ENCODE measurements around the gene ZSCAN9. TPM values are rescaled to one million over a fixed set of nuclear protein-coding genes. Genes with fewer than 3 reads are reported as not detected.

The ZSCAN9 gene
- total and polyA plus RNA-seq, 2 of the 13 experiments (the other 11 are each of a cell fraction or from before 2014, with no cell fraction given), result 14.6 to 17.8 TPM

DNA sequence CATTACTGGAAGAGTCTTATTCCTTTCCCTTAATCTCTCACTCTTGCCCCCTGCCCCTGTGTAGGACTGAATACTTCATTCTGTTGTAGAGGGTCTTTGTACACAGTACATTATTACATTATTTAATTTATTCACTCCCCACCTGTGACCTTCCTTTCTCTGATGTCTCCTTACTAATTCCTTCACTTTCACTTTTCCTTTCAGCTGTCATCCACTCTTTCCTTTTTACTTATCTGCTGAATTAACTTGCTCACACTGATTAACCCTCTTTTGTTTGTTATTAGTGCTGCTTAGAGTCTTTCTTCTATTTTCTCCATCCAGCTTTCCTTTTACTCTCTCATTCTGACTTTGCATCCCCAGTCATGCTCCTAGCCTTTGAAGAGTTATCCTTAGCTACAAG is 49.8 kb downstream of the ZSCAN9 start (continued):
- TF ChIP-seq, protein P1, sequence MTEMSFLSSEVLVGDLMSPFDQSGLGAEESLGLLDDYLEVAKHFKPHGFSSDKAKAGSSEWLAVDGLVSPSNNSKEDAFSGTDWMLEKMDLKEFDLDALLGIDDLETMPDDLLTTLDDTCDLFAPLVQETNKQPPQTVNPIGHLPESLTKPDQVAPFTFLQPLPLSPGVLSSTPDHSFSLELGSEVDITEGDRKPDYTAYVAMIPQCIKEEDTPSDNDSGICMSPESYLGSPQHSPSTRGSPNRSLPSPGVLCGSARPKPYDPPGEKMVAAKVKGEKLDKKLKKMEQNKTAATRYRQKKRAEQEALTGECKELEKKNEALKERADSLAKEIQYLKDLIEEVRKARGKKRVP (CRISPR knock-in tag; IDR thresholded peaks at IDR 0.05), result no peak
- TF ChIP-seq DPF2 (CRISPR knock-in tag; IDR thresholded peaks at IDR 0.05; ENCODE audit: borderline replicate concordance, low read depth) (no peak), PHF8 (CRISPR knock-in tag; IDR thresholded peaks at IDR 0.05) (no peak)

DNA sequence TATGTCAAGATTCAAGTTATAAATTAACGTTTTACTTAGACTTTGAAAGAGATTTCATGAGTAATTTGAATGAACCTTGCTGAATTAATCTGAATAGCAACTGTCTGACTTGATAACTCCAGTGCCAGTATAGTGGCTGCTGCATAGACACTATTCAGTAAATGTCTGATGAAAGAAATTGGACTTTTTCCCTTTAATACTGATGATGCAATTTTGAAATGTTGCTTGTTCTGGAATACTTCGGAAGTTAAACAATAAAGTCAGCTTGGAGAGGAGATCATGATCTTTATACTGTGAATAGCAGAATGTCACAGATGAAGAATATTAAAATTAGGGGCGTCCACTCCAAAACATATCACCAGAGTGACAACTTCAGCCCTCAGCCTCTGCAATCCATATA is 52.7 kb downstream of the ZSCAN9 start:
- FAIRE-seq, result no peak

More for the DNA sequence above, 52.7 kb downstream of the ZSCAN9 start:
- ChIA-PET POLR2A (interaction anchor here (1.8 kb wide), 1 partner anchor 11 kb away, joined by 7 read pairs; the partner anchor contains the start of gene ZSCAN26), CTCF (ENCODE audit: low intra/inter-chr PET ratio, low total read pairs) (no interaction called here)
- TF ChIP-seq ZNF501 (CRISPR knock-in tag; IDR thresholded peaks at IDR 0.05) (no peak), ZSCAN29 (CRISPR knock-in tag; conservative IDR thresholded peaks at IDR 0.05) (no peak), ZMYM2 (CRISPR knock-in tag; IDR thresholded peaks at IDR 0.05) (no peak), ZNF460 (CRISPR knock-in tag; IDR thresholded peaks at IDR 0.05; ENCODE audit: borderline replicate concordance) (no peak), ZNF10 (CRISPR knock-in tag; IDR thresholded peaks at IDR 0.05; ENCODE audit: borderline replicate concordance, low read depth) (no peak), HDAC2 (CRISPR knock-in tag; IDR thresholded peaks at IDR 0.05) (no peak)
- TF ChIP-seq, protein P2, sequence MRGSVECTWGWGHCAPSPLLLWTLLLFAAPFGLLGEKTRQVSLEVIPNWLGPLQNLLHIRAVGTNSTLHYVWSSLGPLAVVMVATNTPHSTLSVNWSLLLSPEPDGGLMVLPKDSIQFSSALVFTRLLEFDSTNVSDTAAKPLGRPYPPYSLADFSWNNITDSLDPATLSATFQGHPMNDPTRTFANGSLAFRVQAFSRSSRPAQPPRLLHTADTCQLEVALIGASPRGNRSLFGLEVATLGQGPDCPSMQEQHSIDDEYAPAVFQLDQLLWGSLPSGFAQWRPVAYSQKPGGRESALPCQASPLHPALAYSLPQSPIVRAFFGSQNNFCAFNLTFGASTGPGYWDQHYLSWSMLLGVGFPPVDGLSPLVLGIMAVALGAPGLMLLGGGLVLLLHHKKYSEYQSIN (CRISPR knock-in tag; IDR thresholded peaks at IDR 0.05; ENCODE audit: borderline replicate concordance), result no peak
- TF ChIP-seq, protein P3, sequence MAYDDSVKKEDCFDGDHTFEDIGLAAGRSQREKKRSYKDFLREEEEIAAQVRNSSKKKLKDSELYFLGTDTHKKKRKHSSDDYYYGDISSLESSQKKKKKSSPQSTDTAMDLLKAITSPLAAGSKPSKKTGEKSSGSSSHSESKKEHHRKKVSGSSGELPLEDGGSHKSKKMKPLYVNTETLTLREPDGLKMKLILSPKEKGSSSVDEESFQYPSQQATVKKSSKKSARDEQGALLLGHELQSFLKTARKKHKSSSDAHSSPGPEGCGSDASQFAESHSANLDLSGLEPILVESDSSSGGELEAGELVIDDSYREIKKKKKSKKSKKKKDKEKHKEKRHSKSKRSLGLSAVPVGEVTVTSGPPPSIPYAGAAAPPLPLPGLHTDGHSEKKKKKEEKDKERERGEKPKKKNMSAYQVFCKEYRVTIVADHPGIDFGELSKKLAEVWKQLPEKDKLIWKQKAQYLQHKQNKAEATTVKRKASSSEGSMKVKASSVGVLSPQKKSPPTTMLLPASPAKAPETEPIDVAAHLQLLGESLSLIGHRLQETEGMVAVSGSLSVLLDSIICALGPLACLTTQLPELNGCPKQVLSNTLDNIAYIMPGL (CRISPR knock-in tag; IDR thresholded peaks at IDR 0.05; ENCODE audit: borderline replicate concordance in 1 of 2, low read depth in 1 of 2), result no peak
- WGBS (ENCODE audit: low lambda C conversion rate), result 78% methylated on average over 3 of the region's 3 CpGs
- H3K27ac ChIP-seq (ENCODE audit: extremely low read length, insufficient read depth, low read length), result no peak overlapping the region
- H3K9me3 ChIP-seq (ENCODE audit: low read length), result no peaks in the 10 kb centered on the region
- no peak overlapping the region for H3K4me2 ChIP-seq (ENCODE audit: low read depth, low read length)
- no TSS peak for BruUV-seq (replicated peaks)
- H3K9ac ChIP-seq (ENCODE audit: insufficient read depth, low read depth, low read length), result no peak overlapping the region
- ATAC-seq (no peak), DNase-seq (ENCODE audit: low spot score) (no peak)
- H2AFZ ChIP-seq (ENCODE audit: low read length), result no peak overlapping the region
- H3K4me3 ChIP-seq (replicated peaks in 1 of 3; ENCODE audit: insufficient read depth in 1 of 3, low read depth in 2 of 3, low read length in 3 of 3), result no peak overlapping the region
- no peaks in the 10 kb centered on the region; a peak in 1 of 5 replicates for H3K27me3 ChIP-seq (ENCODE audit: control insufficient read depth in 1 of 2, insufficient read depth in 2 of 2, low read length in 2 of 2)
- intact Hi-C loops (cut with micrococcal nuclease; ENCODE audit: unreplicated experiment), result no loop called here
- in situ Hi-C loops (cut with HindIII; ENCODE audit: extremely low pct_ligation_motif_present, low pct_unique_long_range_greater_than_20kb), result no loop called here
- no peaks in the 10 kb centered on the region for H4K20me1 ChIP-seq (ENCODE audit: insufficient read depth, low read length)
- H3K79me2 ChIP-seq (ENCODE audit: insufficient read depth, low read length), result peaks cover 5% of the 10 kb centered on the region
- H3K36me3 ChIP-seq (replicated peaks in 1 of 2; ENCODE audit: control insufficient read depth in 1 of 2, insufficient read depth in 2 of 2, low read length in 2 of 2), result peaks cover 5 to 45% of the 10 kb centered on the region in 2 experiments; a peak in 4 of 5 replicates
- H3K4me1 ChIP-seq (ENCODE audit: insufficient read depth, low read length), result peaks cover 9% of the 10 kb centered on the region
